Heart left ventricle (tissue), 16 donors: ENCODE data around the gene SRSF3. TPM values are rescaled to one million over a fixed set of nuclear protein-coding genes. Genes with fewer than 3 reads are reported as not detected.
A peak's percentile ranks its signal among the peaks of the same experiment; 100 is the strongest.

Experiments used
- ATAC-seq, 4 donors: fragments of 200-7000 bp; cut with Tn5 transposase; one replicate each; pipeline ENCODE4 v1.9.1; 2020 to 2022; ENCODE audit warnings: moderate library complexity in 4 of 4, mild to moderate bottlenecking in 3 of 4, moderate number of reproducible peaks in 1 of 4
- DNase-seq, 5 donors: peaks; one replicate each; pipeline ENCODE4 v3.0.0-alpha.2; 2020
- H3K27ac ChIP-seq, 12 donors: fragments of 200-600 bp; sonication (generic) in 4 of 12; one replicate each; pipeline versions ENCODE4 v1.5.0 to v1.8.0; 2016 to 2022; ENCODE audit warnings: mild to moderate bottlenecking in 2 of 12
- H3K27me3 ChIP-seq, 9 donors: fragments of 200-600 bp; sonication (generic) in 2 of 9; one replicate each; pipeline versions ENCODE4 v1.5.1 to v1.8.0; 2016 to 2022; ENCODE audit warnings: mild to moderate bottlenecking in 3 of 9
- H3K36me3 ChIP-seq, 9 donors: fragments of 200-600 bp; sonication (generic) in 2 of 9; one replicate each; pipeline versions ENCODE4 v1.5.0 to v1.8.0; 2018 to 2022; ENCODE audit warnings: mild to moderate bottlenecking in 2 of 9
- H3K4me1 ChIP-seq, 12 donors: fragments of 200-600 bp; sonication (generic) in 4 of 12; one replicate each; pipeline versions ENCODE4 v1.5.0 to v1.8.0; 2016 to 2022; ENCODE audit warnings: mild to moderate bottlenecking in 3 of 12
- H3K4me3 ChIP-seq, 12 donors: fragments of 200-600 bp; sonication (generic) in 4 of 12; one replicate each; pipeline versions ENCODE4 v1.5.0 to v1.8.0; 2017 to 2022; ENCODE audit warnings: mild to moderate bottlenecking in 9 of 12, moderate library complexity in 4 of 12
- H3K9me3 ChIP-seq, 12 donors: fragments of 200-600 bp; sonication (generic) in 4 of 12; one replicate each; pipeline versions ENCODE4 v1.5.0 to v1.8.0; 2016 to 2022; ENCODE audit warnings: mild to moderate bottlenecking in 1 of 12
- CTCF ChIP-seq, 12 donors: fragments of 200-600 bp; sonication (generic) in 4 of 12; IDR thresholded peaks; one replicate each; pipeline versions ENCODE4 v1.5.0 to v1.8.0; 2018 to 2022; ENCODE audit warnings: antibody characterized with exemption in 12 of 12, mild to moderate bottlenecking in 5 of 12
- POLR2A ChIP-seq, 2 donors: fragments of 450-650 bp; IDR thresholded peaks; one replicate each; pipeline ENCODE4 v1.6.1; 2017; ENCODE audit warnings: antibody characterized with exemption in 2 of 2, mild to moderate bottlenecking in 2 of 2, moderate library complexity in 2 of 2
- WGBS, 4 donors: extraction: QIAGEN DNeasy Blood & Tissue Kit in 2 of 4; methylation state at CpG; one replicate each; pipeline versions ENCODE4 v1.1.5 to v1.1.7; 2013 to 2018; 5-methylcytosine and 5-hydroxymethylcytosine counted together
- intact Hi-C, 10 donors: fragments of 100-400 bp; cut with DNase I; formaldehyde crosslinking; loops; one replicate each; pipeline versions ENCODE4 v1.11.1 to v1.14.2; 2022
- polyA plus RNA-seq, 2 donors: library from polyadenylated mRNA; stranded (reverse); fragments of 200-250 nt; gene quantifications; one replicate each; pipeline ENCODE4 v1.2.3, GENCODE V29; 2013
- total RNA-seq, 9 donors: library from RNA; depleted of rRNA in 2 of 9; stranded (reverse); fragments of >200 nt in 2 of 9; fragmentation: NEBNext Ultra II Directional in 3 of 9; extraction: Animal tissue kit (Norgen Biotek cat#: 25700) in 3 of 9; gene quantifications; one replicate each; pipeline versions ENCODE4 v1.1.0 to v1.2.4, GENCODE V29; 2016 to 2023
- donor health status: ischemic (EF 13 %, LVEDD 7.1; RV severe dilation, severe dysfunction).
- donor health status: healthy with polysubstance abuse.
- donor health status: DM: no; HTN: yes; CAD: no.
- donor health status: DM: no; HTN: no; CAD: no.
- donor health status: ischemic (EF 25% LVEDD 6.9; RV normal size, moderate dysfunction).
- donor health status: ischemic (EF 25% LVEDD 5.7; RV mildly dilated, moderate dysfunction).
- donor health status: healthy.
- donor health status: DM: yes; HTN: yes; CAD: no.
- donor health status: ischemic (EF 35%, LVEDD 5.7; RV mildly dilated, moderate dysfunction).
- donor health status: nonischemic (EF 11% LVEDD 7.7; RV severe dilation, severe dysfunction).
- donor health status: DM: yes; HTN: yes; CAD: no.
- donor health status: PGD.
- donor health status: ischemic (EF 29% LVEDD 5.4; RV normal size, mild dysfunction).
- donor health status: nonischemic (EF 23%, LVEDD 6.1; RV moderate dilation, normal function).

SRSF3 gene
- total and polyA plus RNA-seq, 11 donors: 43.2 to 215 (median 111) TPM

GRCh38 chr6:36576578-36576977, 17.6 kb upstream of the SRSF3 start:
- H3K9me3 ChIP-seq: peaks cover 0 to 5% (median 0%) of the 10 kb centered on the region in 12 donors
- H3K4me1 ChIP-seq: peaks cover 0 to 20% (median 6%) of the 10 kb centered on the region in 12 donors
- ATAC-seq: no peak
- no peak overlapping the region for H3K4me3 ChIP-seq
- no peaks in the 10 kb centered on the region for H3K27me3 ChIP-seq
- WGBS, 4 donors: 91 to 100% (median 93%) methylated on average over 7 of the region's 7 CpGs
- no peak overlapping the region for H3K27ac ChIP-seq
- DNase-seq: no peak
- intact Hi-C loops: no loop called here
- H3K36me3 ChIP-seq: no peaks in the 10 kb centered on the region
- TF ChIP-seq CTCF (IDR thresholded peaks at IDR 0.05) (no peak), POLR2A (IDR thresholded peaks at IDR 0.05) (no peak)

- peaks cover 0 to 20% (median 6%) of the 10 kb centered on the region in 12 donors for H3K4me1 ChIP-seq
- H3K27me3 ChIP-seq: no peaks in the 10 kb centered on the region
- H3K36me3 ChIP-seq: no peaks in the 10 kb centered on the region
- no peak overlapping the region for H3K4me3 ChIP-seq
- H3K9me3 ChIP-seq: peaks cover 0 to 5% (median 0%) of the 10 kb centered on the region in 12 donors
- ATAC-seq: no peak
- peak overlapping the region in 1 of 12 donors; percentile 83 for H3K27ac ChIP-seq
- TF ChIP-seq CTCF (IDR thresholded peaks at IDR 0.05) (no peak), POLR2A (IDR thresholded peaks at IDR 0.05) (no peak)
- intact Hi-C loops: no loop called here
- no peak for DNase-seq
- 24 to 38% (median 34%) methylated on average over 2 of the region's 2 CpGs for WGBS, 4 donors
Measured at GRCh38 chr6:36577301-36577700, 16.9 kb upstream of the SRSF3 start.

GRCh38 chr6:36578030-36578429, 16.1 kb upstream of the SRSF3 start:
- no peak overlapping the region for H3K4me3 ChIP-seq
- H3K36me3 ChIP-seq: no peaks in the 10 kb centered on the region
- TF ChIP-seq POLR2A (IDR thresholded peaks at IDR 0.05): no peak
- TF ChIP-seq CTCF (IDR thresholded peaks at IDR 0.05): no peak
- ATAC-seq: no peak
- peaks cover 0 to 5% (median 0%) of the 10 kb centered on the region in 12 donors for H3K9me3 ChIP-seq
- 94 to 97% (median 96%) methylated on average over 5 of the region's 5 CpGs for WGBS, 4 donors
- H3K27me3 ChIP-seq: no peaks in the 10 kb centered on the region
- no peak for DNase-seq
- intact Hi-C loops: no loop called here
- peak overlapping the region in 1 of 12 donors; percentile 83 for H3K27ac ChIP-seq
- H3K4me1 ChIP-seq: peaks cover 0 to 20% (median 6%) of the 10 kb centered on the region in 12 donors

- no peak for DNase-seq
- intact Hi-C loops: no loop called here
- Histone ChIP-seq H3K4me3 (no peak overlapping the region), H3K9me3 (peaks cover 0 to 5% (median 0%) of the 10 kb centered on the region in 12 donors), H3K36me3 (no peaks in the 10 kb centered on the region), H3K4me1 (peaks cover 0 to 20% (median 6%) of the 10 kb centered on the region in 12 donors), H3K27ac (peak overlapping the region in 1 of 12 donors; percentile 83), H3K27me3 (no peaks in the 10 kb centered on the region)
- 92 to 95% (median 92%) methylated on average over 4 of the region's 4 CpGs for WGBS, 4 donors
- no peak for ATAC-seq
- TF ChIP-seq CTCF (IDR thresholded peaks at IDR 0.05) (no peak), POLR2A (IDR thresholded peaks at IDR 0.05) (no peak)
Measured at GRCh38 chr6:36578431-36578830, 15.7 kb upstream of the SRSF3 start.
